Daoy (cell line): ENCODE results near the gene OLIG1. TPM values are rescaled to one million over a fixed set of nuclear protein-coding genes. Genes with fewer than 3 reads are reported as not detected.

Experiments
- DNase-seq: peaks from one replicate; pipeline ENCODE4 v3.0.0-alpha.2; 2015; ENCODE audit warnings: low read depth
- total RNA-seq: library from RNA; depleted of rRNA; stranded (reverse); fragments of >200 nt; shearing (Covaris generic); gene quantifications from 2 replicates; pipeline ENCODE4 v1.2.3, GENCODE V29; 2014; rRNA removed

OLIG1 gene
- total RNA-seq = not detected in 2 replicates

GRCh38 chr21:33069994-33070743 lies at the start of gene OLIG1:
Gene OLIG1, plus strand, starts transcription at chr21:33070141. Its CDS starts 106 bp downstream, at chr21:33070247.
- peak; percentile 79 for DNase-seq

GRCh38 chr21:33020558-33021100 lies 49.3 kb upstream of the OLIG1 start:
- no peak for DNase-seq

GRCh38 chr21:33021150-33021549 lies 48.8 kb upstream of the OLIG1 start:
- no peak for DNase-seq

- DNase-seq = no peak
Observed at GRCh38 chr21:33021667-33022066, 48.3 kb upstream of the OLIG1 start.

- DNase-seq = no peak
Observed at GRCh38 chr21:33022489-33022827, 47.5 kb upstream of the OLIG1 start.

GRCh38 chr21:33022828-33023573 lies 46.9 kb upstream of the OLIG1 start:
- no peak for DNase-seq

- DNase-seq = peak; percentile 37
Observed at GRCh38 chr21:33023574-33024200, 46.3 kb upstream of the OLIG1 start.

- no peak for DNase-seq
Observed at GRCh38 chr21:33024201-33025103, 45.5 kb upstream of the OLIG1 start.

GRCh38 chr21:33025106-33025488 lies 44.8 kb upstream of the OLIG1 start:
- peak; percentile 70 for DNase-seq

GRCh38 chr21:33025489-33026442 lies 44.2 kb upstream of the OLIG1 start, which contains the start of gene OLIG2:
Gene OLIG2, plus strand, starts transcription at chr21:33025935. Its CDS starts 928 bp downstream, at chr21:33026863.
- peak; percentile 95 for DNase-seq

GRCh38 chr21:33026443-33026858 lies 43.5 kb upstream of the OLIG1 start:
- no peak for DNase-seq

- DNase-seq = peak; percentile 51
Observed at GRCh38 chr21:33026878-33027400, 43.0 kb upstream of the OLIG1 start.

GRCh38 chr21:33027401-33028286 lies 42.3 kb upstream of the OLIG1 start:
- DNase-seq = peak; percentile 30

- no peak for DNase-seq
Observed at GRCh38 chr21:33028287-33028670, 41.7 kb upstream of the OLIG1 start.

- DNase-seq = no peak
Observed at GRCh38 chr21:33028773-33029384, 41.1 kb upstream of the OLIG1 start.

- DNase-seq = no peak
Observed at GRCh38 chr21:33029385-33029921, 40.5 kb upstream of the OLIG1 start.

- no peak for DNase-seq
Observed at GRCh38 chr21:33029975-33030461, 39.9 kb upstream of the OLIG1 start.

- no peak for DNase-seq
Observed at GRCh38 chr21:33030633-33031032, 39.3 kb upstream of the OLIG1 start.
